PFSK-1 (cell line): ENCODE measurements around the gene IGFALS.

Experiments used
- POLR2AphosphoS5 ChIP-seq: IDR thresholded peaks from 2 replicates; pipeline ENCODE4 v1.6.1; 2012; ENCODE audit warnings: low read depth, mild to moderate bottlenecking, control low read depth, low read length, moderate library complexity
- TAF1 ChIP-seq: IDR thresholded peaks from 2 replicates; pipeline ENCODE4 v1.6.1; 2012; ENCODE audit warnings: low read length, control low read depth, borderline replicate concordance; ENCODE audit not compliant: insufficient read depth

DNA sequence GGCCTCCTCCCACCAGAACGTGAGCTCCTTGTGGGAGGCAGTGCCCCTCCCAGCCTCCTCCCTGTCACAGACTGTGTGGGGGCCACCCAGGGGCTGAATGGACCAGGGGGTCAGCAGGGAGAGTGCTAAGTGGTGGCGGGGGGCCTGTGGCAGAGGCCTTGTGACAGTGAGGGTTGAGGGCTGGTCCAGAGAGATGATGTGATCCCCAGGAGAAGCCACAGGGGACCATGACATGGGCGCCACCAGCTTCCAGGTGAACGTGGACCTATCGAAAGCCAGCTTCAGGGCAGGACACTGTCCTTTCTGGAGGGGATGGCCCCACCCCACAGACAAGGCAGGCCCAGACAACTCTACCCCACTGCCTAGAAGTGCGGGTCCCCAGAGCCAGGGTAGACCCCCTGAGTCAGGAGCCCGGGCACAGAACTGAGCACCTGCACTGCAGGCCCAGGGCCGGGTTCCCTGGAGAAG is 14.2 kb downstream of the IGFALS start:
- TF ChIP-seq TAF1 (no peak), POLR2AphosphoS5 (peak; percentile 8; the same call in 1 of the 2 replicates)
